Measurements from ENCODE around the gene ZP1.
"Not testable (repeated sequence)": the region's sequence is repeated elsewhere in the genome, so short reads cannot be mapped to it uniquely, and the experiment has no call there.

Gene ZP1

DNA sequence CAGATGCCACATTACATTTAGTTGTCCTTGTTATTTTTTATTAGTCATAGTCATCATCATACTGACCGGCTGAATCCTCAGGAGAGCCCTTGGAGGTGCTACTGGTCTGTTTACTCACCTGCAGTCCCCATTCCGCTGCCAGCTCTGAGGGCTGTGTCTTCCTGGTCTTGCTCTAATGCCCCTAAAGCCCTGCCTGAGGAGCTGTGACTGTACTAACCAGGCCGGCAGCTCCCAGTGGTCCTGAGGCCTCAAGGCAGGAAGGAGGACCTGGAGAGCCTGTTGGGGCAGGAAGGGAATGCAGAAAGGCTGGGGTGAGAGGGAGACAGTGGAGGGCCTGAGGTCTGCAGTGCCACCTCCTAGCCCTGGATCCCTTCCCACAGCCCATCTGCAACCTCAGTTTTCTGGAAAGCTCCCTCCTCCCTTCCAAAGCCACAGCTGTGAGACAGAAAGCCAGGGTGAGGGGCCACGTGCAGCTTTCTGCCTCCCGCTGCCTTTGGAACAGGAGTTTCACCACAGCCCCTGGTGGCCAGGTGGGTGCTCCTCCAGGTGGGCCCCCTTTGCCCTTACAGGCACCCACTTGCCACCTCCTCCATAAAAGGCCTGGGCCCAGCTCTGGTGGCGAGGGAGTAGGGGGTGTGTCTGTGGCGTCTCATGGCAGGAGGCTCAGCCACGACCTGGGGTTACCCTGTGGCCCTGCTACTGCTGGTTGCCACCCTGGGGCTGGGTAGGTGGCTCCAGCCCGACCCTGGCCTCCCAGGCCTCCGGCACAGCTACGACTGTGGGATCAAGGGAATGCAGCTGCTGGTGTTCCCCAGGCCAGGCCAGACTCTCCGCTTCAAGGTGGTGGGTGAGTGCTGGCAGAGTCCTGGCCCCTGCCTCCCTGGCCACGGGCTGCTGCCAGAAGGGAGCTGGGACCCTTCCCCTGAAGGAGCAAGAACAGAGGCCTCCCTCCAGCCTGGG, at the start of gene ZP1:
Gene ZP1, plus strand, starts transcription at position 632 of the 960 bp plus-strand sequence. Its CDS starts 20 bp downstream, at position 652.
- no peak for DNase-seq (ENCODE audit: low spot score)
- no peak for TF ChIP-seq CTCF (IDR thresholded peaks at IDR 0.05; ENCODE audit: extremely low read depth, missing control alignments)

- no peak for TF ChIP-seq CTCF (IDR thresholded peaks at IDR 0.05; ENCODE audit: extremely low read depth, missing control alignments)
- no peak for DNase-seq (ENCODE audit: low spot score)
These were observed 49.3 kb upstream of the ZP1 start for GRCh38 chr11:60818057-60818456.

GRCh38 chr11:60821827-60822599, 45.3 kb upstream of the ZP1 start:
- DNase-seq (ENCODE audit: low spot score), result no peak

GRCh38 chr11:60823745-60824306, 43.5 kb upstream of the ZP1 start:
- DNase-seq (ENCODE audit: low spot score), result not testable (repeated sequence)

More at GRCh38 chr11:60821827-60822599, 45.3 kb upstream of the ZP1 start:
- no peak for TF ChIP-seq CTCF (IDR thresholded peaks at IDR 0.05; ENCODE audit: extremely low read depth, missing control alignments)

DNA sequence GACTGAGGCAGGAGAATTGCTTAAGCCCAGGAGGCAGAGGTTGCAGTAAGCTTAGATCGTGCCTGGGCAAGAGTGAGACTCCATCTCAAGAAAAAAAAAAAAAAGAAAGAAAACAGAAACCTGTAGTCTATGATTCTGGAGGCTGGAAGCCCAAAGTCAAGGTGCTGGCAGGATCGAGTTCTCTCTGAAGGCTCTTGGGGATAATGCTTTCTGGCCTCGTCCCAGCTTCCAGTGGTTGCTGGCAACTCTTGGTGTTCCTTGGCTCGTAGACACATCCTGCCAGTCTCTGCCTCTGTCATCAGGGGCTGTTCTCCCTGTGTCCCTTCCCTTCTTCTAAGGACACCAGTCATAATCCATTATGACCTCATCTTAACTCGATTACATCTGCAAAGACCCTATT, 42.2 kb upstream of the ZP1 start:
- no peak for DNase-seq (ENCODE audit: low spot score)
- no peak for TF ChIP-seq CTCF (IDR thresholded peaks at IDR 0.05; ENCODE audit: extremely low read depth, missing control alignments)

DNA sequence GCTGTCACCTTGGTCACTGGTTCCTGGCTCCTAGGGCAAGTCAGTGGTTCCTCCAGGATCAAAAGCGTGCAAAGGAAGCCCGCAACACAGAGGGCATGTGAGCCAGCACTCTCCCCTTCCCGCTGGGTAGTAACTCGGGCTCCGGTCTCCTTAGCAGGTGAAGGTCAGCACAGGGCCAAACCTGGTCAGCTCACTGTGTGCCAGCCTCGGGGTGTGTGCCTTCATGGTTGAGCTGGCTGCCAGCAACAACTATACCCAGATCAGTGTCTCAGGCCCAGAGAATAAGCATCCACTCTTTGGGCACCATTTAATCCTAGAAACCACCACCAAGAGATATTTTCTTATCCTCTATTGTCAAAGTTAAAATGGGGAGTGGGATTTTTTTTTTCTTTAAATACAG, 41.6 kb upstream of the ZP1 start:
- no peak for TF ChIP-seq CTCF (IDR thresholded peaks at IDR 0.05; ENCODE audit: extremely low read depth, missing control alignments)
- no peak for DNase-seq (ENCODE audit: low spot score)

- no peak for DNase-seq (ENCODE audit: low spot score)
- TF ChIP-seq CTCF (IDR thresholded peaks at IDR 0.05; ENCODE audit: extremely low read depth, missing control alignments), result no peak
These were observed 36.7 kb upstream of the ZP1 start for GRCh38 chr11:60830478-60831142.

All from GM20000 (cell line).